ENCODE data around the gene UGGT2.
"Not testable (repeated sequence)": the region's sequence is repeated elsewhere in the genome, so short reads cannot be mapped to it uniquely, and the experiment has no call there.

The UGGT2 gene

GRCh38 chr13:96050955-96051354 lies 2.2 kb downstream of the UGGT2 start:
- H3K36me3 ChIP-seq (ENCODE audit: control insufficient read depth in 1 of 2, insufficient read depth in 2 of 2, low read length in 2 of 2); H3K27me3 ChIP-seq (ENCODE audit: control insufficient read depth in 1 of 2, insufficient read depth in 2 of 2, low read length in 2 of 2); H3K9ac ChIP-seq (ENCODE audit: low read depth in 1 of 2, low read length in 2 of 2); H3K9me3 ChIP-seq (ENCODE audit: control insufficient read depth in 1 of 2, low read length in 2 of 2); H3K27ac ChIP-seq (ENCODE audit: low read depth, low read length); H3K4me3 ChIP-seq (ENCODE audit: low read depth in 1 of 2, low read length in 2 of 2); H3K4me1 ChIP-seq (ENCODE audit: control insufficient read depth in 1 of 2, insufficient read depth in 2 of 2, low read length in 2 of 2): not testable (repeated sequence)

- H3K9ac ChIP-seq (ENCODE audit: low read depth in 1 of 2, low read length in 2 of 2); H3K4me3 ChIP-seq (ENCODE audit: low read depth in 1 of 2, low read length in 2 of 2); H3K4me1 ChIP-seq (ENCODE audit: control insufficient read depth in 1 of 2, insufficient read depth in 2 of 2, low read length in 2 of 2); H3K9me3 ChIP-seq (ENCODE audit: control insufficient read depth in 1 of 2, low read length in 2 of 2); H3K27ac ChIP-seq (ENCODE audit: low read depth, low read length); H3K27me3 ChIP-seq (ENCODE audit: control insufficient read depth in 1 of 2, insufficient read depth in 2 of 2, low read length in 2 of 2); H3K36me3 ChIP-seq (ENCODE audit: control insufficient read depth in 1 of 2, insufficient read depth in 2 of 2, low read length in 2 of 2): not testable (repeated sequence)
These were observed 6.6 kb downstream of the UGGT2 start for GRCh38 chr13:96046449-96047126.

GRCh38 chr13:96044238-96044637 lies 9.0 kb downstream of the UGGT2 start:
- Histone ChIP-seq H3K27ac (ENCODE audit: low read depth, low read length) (no peak overlapping the region), H3K4me3 (ENCODE audit: low read depth in 1 of 2, low read length in 2 of 2) (no peak overlapping the region), H3K4me1 (ENCODE audit: control insufficient read depth in 1 of 2, insufficient read depth in 2 of 2, low read length in 2 of 2) (no peaks in the 10 kb centered on the region), H3K27me3 (ENCODE audit: control insufficient read depth in 1 of 2, insufficient read depth in 2 of 2, low read length in 2 of 2) (no peaks in the 10 kb centered on the region), H3K9me3 (ENCODE audit: control insufficient read depth in 1 of 2, low read length in 2 of 2) (no peaks in the 10 kb centered on the region), H3K36me3 (ENCODE audit: control insufficient read depth in 1 of 2, insufficient read depth in 2 of 2, low read length in 2 of 2) (no peaks in the 10 kb centered on the region), H3K9ac (ENCODE audit: low read depth in 1 of 2, low read length in 2 of 2) (no peak overlapping the region)

- Histone ChIP-seq H3K36me3 (ENCODE audit: control insufficient read depth in 1 of 2, insufficient read depth in 2 of 2, low read length in 2 of 2) (no peaks in the 10 kb centered on the region), H3K9me3 (ENCODE audit: control insufficient read depth in 1 of 2, low read length in 2 of 2) (no peaks in the 10 kb centered on the region), H3K9ac (ENCODE audit: low read depth in 1 of 2, low read length in 2 of 2) (no peak overlapping the region), H3K4me1 (ENCODE audit: control insufficient read depth in 1 of 2, insufficient read depth in 2 of 2, low read length in 2 of 2) (no peaks in the 10 kb centered on the region), H3K27me3 (ENCODE audit: control insufficient read depth in 1 of 2, insufficient read depth in 2 of 2, low read length in 2 of 2) (no peaks in the 10 kb centered on the region), H3K27ac (ENCODE audit: low read depth, low read length) (no peak overlapping the region), H3K4me3 (ENCODE audit: low read depth in 1 of 2, low read length in 2 of 2) (no peak overlapping the region)
These were observed 11.7 kb downstream of the UGGT2 start for GRCh38 chr13:96041326-96042110.

- no peaks in the 10 kb centered on the region for H3K27me3 ChIP-seq (ENCODE audit: control insufficient read depth in 1 of 2, insufficient read depth in 2 of 2, low read length in 2 of 2)
- no peak overlapping the region for H3K9ac ChIP-seq (ENCODE audit: low read depth in 1 of 2, low read length in 2 of 2)
- no peaks in the 10 kb centered on the region for H3K36me3 ChIP-seq (ENCODE audit: control insufficient read depth in 1 of 2, insufficient read depth in 2 of 2, low read length in 2 of 2)
- H3K4me1 ChIP-seq (ENCODE audit: control insufficient read depth in 1 of 2, insufficient read depth in 2 of 2, low read length in 2 of 2): no peaks in the 10 kb centered on the region
- H3K9me3 ChIP-seq (ENCODE audit: control insufficient read depth in 1 of 2, low read length in 2 of 2): peaks cover 0 to 6% of the 10 kb centered on the region in 2 donors
- H3K4me3 ChIP-seq (ENCODE audit: low read depth in 1 of 2, low read length in 2 of 2): no peak overlapping the region
- no peak overlapping the region for H3K27ac ChIP-seq (ENCODE audit: low read depth, low read length)
These were observed 16.7 kb downstream of the UGGT2 start for GRCh38 chr13:96036515-96036914.

- Histone ChIP-seq H3K4me1 (ENCODE audit: control insufficient read depth in 1 of 2, insufficient read depth in 2 of 2, low read length in 2 of 2) (no peaks in the 10 kb centered on the region), H3K9ac (ENCODE audit: low read depth in 1 of 2, low read length in 2 of 2) (no peak overlapping the region), H3K36me3 (ENCODE audit: control insufficient read depth in 1 of 2, insufficient read depth in 2 of 2, low read length in 2 of 2) (no peaks in the 10 kb centered on the region), H3K27ac (ENCODE audit: low read depth, low read length) (no peak overlapping the region), H3K9me3 (ENCODE audit: control insufficient read depth in 1 of 2, low read length in 2 of 2) (peaks cover 0 to 6% of the 10 kb centered on the region in 2 donors), H3K4me3 (ENCODE audit: low read depth in 1 of 2, low read length in 2 of 2) (no peak overlapping the region), H3K27me3 (ENCODE audit: control insufficient read depth in 1 of 2, insufficient read depth in 2 of 2, low read length in 2 of 2) (no peaks in the 10 kb centered on the region)
These were observed 18.5 kb downstream of the UGGT2 start for GRCh38 chr13:96034662-96035061.

- Histone ChIP-seq H3K36me3 (ENCODE audit: control insufficient read depth in 1 of 2, insufficient read depth in 2 of 2, low read length in 2 of 2) (no peaks in the 10 kb centered on the region), H3K4me1 (ENCODE audit: control insufficient read depth in 1 of 2, insufficient read depth in 2 of 2, low read length in 2 of 2) (no peaks in the 10 kb centered on the region), H3K9me3 (ENCODE audit: control insufficient read depth in 1 of 2, low read length in 2 of 2) (peaks cover 0 to 6% of the 10 kb centered on the region in 2 donors), H3K4me3 (ENCODE audit: low read depth in 1 of 2, low read length in 2 of 2) (no peak overlapping the region), H3K27ac (ENCODE audit: low read depth, low read length) (no peak overlapping the region), H3K27me3 (ENCODE audit: control insufficient read depth in 1 of 2, insufficient read depth in 2 of 2, low read length in 2 of 2) (no peaks in the 10 kb centered on the region), H3K9ac (ENCODE audit: low read depth in 1 of 2, low read length in 2 of 2) (no peak overlapping the region)
These were observed 19.8 kb downstream of the UGGT2 start for GRCh38 chr13:96033220-96034015.

- Histone ChIP-seq H3K27ac (ENCODE audit: low read depth, low read length) (no peak overlapping the region), H3K27me3 (ENCODE audit: control insufficient read depth in 1 of 2, insufficient read depth in 2 of 2, low read length in 2 of 2) (no peaks in the 10 kb centered on the region), H3K36me3 (ENCODE audit: control insufficient read depth in 1 of 2, insufficient read depth in 2 of 2, low read length in 2 of 2) (no peaks in the 10 kb centered on the region), H3K9me3 (ENCODE audit: control insufficient read depth in 1 of 2, low read length in 2 of 2) (peaks cover 0 to 6% of the 10 kb centered on the region in 2 donors), H3K9ac (ENCODE audit: low read depth in 1 of 2, low read length in 2 of 2) (no peak overlapping the region), H3K4me1 (ENCODE audit: control insufficient read depth in 1 of 2, insufficient read depth in 2 of 2, low read length in 2 of 2) (no peaks in the 10 kb centered on the region), H3K4me3 (ENCODE audit: low read depth in 1 of 2, low read length in 2 of 2) (no peak overlapping the region)
These were observed 20.5 kb downstream of the UGGT2 start for GRCh38 chr13:96032717-96033116.

- H3K36me3 ChIP-seq (ENCODE audit: control insufficient read depth in 1 of 2, insufficient read depth in 2 of 2, low read length in 2 of 2): no peaks in the 10 kb centered on the region
- H3K27me3 ChIP-seq (ENCODE audit: control insufficient read depth in 1 of 2, insufficient read depth in 2 of 2, low read length in 2 of 2): no peaks in the 10 kb centered on the region
- no peak overlapping the region for H3K4me3 ChIP-seq (ENCODE audit: low read depth in 1 of 2, low read length in 2 of 2)
- H3K27ac ChIP-seq (ENCODE audit: low read depth, low read length): no peak overlapping the region
- H3K9me3 ChIP-seq (ENCODE audit: control insufficient read depth in 1 of 2, low read length in 2 of 2): peaks cover 0 to under 1% of the 10 kb centered on the region in 2 donors
- no peak overlapping the region for H3K9ac ChIP-seq (ENCODE audit: low read depth in 1 of 2, low read length in 2 of 2)
- no peaks in the 10 kb centered on the region for H3K4me1 ChIP-seq (ENCODE audit: control insufficient read depth in 1 of 2, insufficient read depth in 2 of 2, low read length in 2 of 2)
These were observed 24.2 kb downstream of the UGGT2 start for GRCh38 chr13:96029002-96029401.

GRCh38 chr13:96027496-96027895 lies 25.7 kb downstream of the UGGT2 start:
- Histone ChIP-seq H3K9ac (ENCODE audit: low read depth in 1 of 2, low read length in 2 of 2) (no peak overlapping the region), H3K27me3 (ENCODE audit: control insufficient read depth in 1 of 2, insufficient read depth in 2 of 2, low read length in 2 of 2) (no peaks in the 10 kb centered on the region)

More at GRCh38 chr13:96027496-96027895, 25.7 kb downstream of the UGGT2 start:
- Histone ChIP-seq H3K36me3 (ENCODE audit: control insufficient read depth in 1 of 2, insufficient read depth in 2 of 2, low read length in 2 of 2) (no peaks in the 10 kb centered on the region), H3K4me3 (ENCODE audit: low read depth in 1 of 2, low read length in 2 of 2) (no peak overlapping the region), H3K9me3 (ENCODE audit: control insufficient read depth in 1 of 2, low read length in 2 of 2) (no peaks in the 10 kb centered on the region), H3K27ac (ENCODE audit: low read depth, low read length) (no peak overlapping the region), H3K4me1 (ENCODE audit: control insufficient read depth in 1 of 2, insufficient read depth in 2 of 2, low read length in 2 of 2) (no peaks in the 10 kb centered on the region)

All from duodenal mucosa (tissue), 2 donors.